GM23338 (cell line): ENCODE data around the gene DOCK1.

ENCODE experiments used
- EZH2phosphoT487 ChIP-seq: fragments of 200-600 bp; sonication (generic); IDR thresholded peaks from one replicate; pipeline ENCODE4 v1.8.1; 2018; ENCODE audit warnings: antibody characterized with exemption; ENCODE audit not compliant: unreplicated experiment
- REST ChIP-seq: IDR thresholded peaks from one replicate; pipeline ENCODE4 v1.6.1; 2018; ENCODE audit warnings: antibody characterized with exemption; ENCODE audit not compliant: unreplicated experiment

GRCh38 chr10:127047878-127048238 lies 142.6 kb downstream of the DOCK1 start:
- TF ChIP-seq REST (no peak), EZH2phosphoT487 (no peak)
